GM23338 (cell line): ENCODE results near the gene CRACR2B. TPM values are rescaled to one million over a fixed set of nuclear protein-coding genes. Genes with fewer than 3 reads are reported as not detected.

Experiments
- ATAC-seq: fragments of 200-7000 bp; cut with Tn5 transposase; 3 replicates; pipeline ENCODE4 v1.9.1; 2020
- DNase-seq: peaks from one replicate; pipeline ENCODE4 v3.0.0-alpha.2; 2015; ENCODE audit warnings: low spot score
- H2AFZ ChIP-seq: fragments of 200-600 bp; sonication (generic); 2 replicates; pipeline ENCODE4 v1.8.0; 2016; ENCODE audit warnings: antibody characterized with exemption, mild to moderate bottlenecking, moderate library complexity
- H3F3A ChIP-seq: fragments of 200-600 bp; sonication (generic); replicated peaks from 2 replicates; pipeline ENCODE4 v1.8.0; 2017; ENCODE audit warnings: antibody characterized with exemption, mixed run types, low read depth
- H3K27ac ChIP-seq: fragments of 200-600 bp; sonication (generic); 2 replicates; pipeline ENCODE4 v1.6.1; 2016; ENCODE audit warnings: low read depth
- H3K27me3 ChIP-seq: fragments of 200-600 bp; sonication (generic); 2 replicates; pipeline ENCODE4 v1.8.0; 2016; ENCODE audit warnings: mild to moderate bottlenecking, mixed run types, moderate library complexity; ENCODE audit not compliant: insufficient read depth
- H3K36me3 ChIP-seq: fragments of 200-600 bp; sonication (generic); 2 replicates; pipeline ENCODE4 v1.8.0; 2016; ENCODE audit warnings: mild to moderate bottlenecking; ENCODE audit not compliant: insufficient read depth
- H3K4me1 ChIP-seq: fragments of 200-600 bp; sonication (generic); 2 replicates; pipeline ENCODE4 v1.8.0; 2016; ENCODE audit warnings: mild to moderate bottlenecking, moderate library complexity; ENCODE audit not compliant: insufficient read depth
- H3K4me2 ChIP-seq: fragments of 200-600 bp; sonication (generic); 2 replicates; pipeline ENCODE4 v1.7.1; 2017; ENCODE audit warnings: mixed run types
- H3K4me3 ChIP-seq: fragments of 200-600 bp; sonication (generic); 2 replicates; pipeline ENCODE4 v1.6.1; 2016; ENCODE audit warnings: mixed run types
- H3K79me2 ChIP-seq: fragments of 200-600 bp; sonication (generic); replicated peaks from 2 replicates; pipeline ENCODE4 v1.8.0; 2017; ENCODE audit warnings: mild to moderate bottlenecking; ENCODE audit not compliant: insufficient read depth
- H3K9me2 ChIP-seq: fragments of 200-600 bp; sonication (generic); 2 replicates; pipeline ENCODE4 v1.8.0; 2017; ENCODE audit not compliant: insufficient read depth
- H4K20me1 ChIP-seq: fragments of 200-600 bp; sonication (generic); replicated peaks from 2 replicates; pipeline ENCODE4 v1.8.0; 2017; ENCODE audit warnings: mild to moderate bottlenecking; ENCODE audit not compliant: insufficient read depth
- H3K27ac Mint-ChIP-seq: 2 replicates; pipeline ENCODE4 v1.8.0; 2020; ENCODE audit warnings: inconsistent platforms, mild to moderate bottlenecking, moderate library complexity, mixed read lengths
- H3K27me3 Mint-ChIP-seq: 3 replicates; pipeline ENCODE4 v1.8.0; 2022; ENCODE audit warnings: low read depth, mild to moderate bottlenecking, moderate library complexity, mixed read lengths, inconsistent platforms; ENCODE audit not compliant: insufficient read depth, poor library complexity
- H3K36me3 Mint-ChIP-seq: 3 replicates; pipeline ENCODE4 v1.8.0; 2021; ENCODE audit warnings: low read depth, mild to moderate bottlenecking, inconsistent platforms, moderate library complexity, mixed read lengths
- H3K4me1 Mint-ChIP-seq: 3 replicates; pipeline ENCODE4 v1.8.0; 2020; ENCODE audit warnings: mild to moderate bottlenecking, inconsistent platforms, mixed read lengths
- H3K4me3 Mint-ChIP-seq: 3 replicates; pipeline ENCODE4 v1.8.0; 2021; ENCODE audit warnings: moderate library complexity, mild to moderate bottlenecking, inconsistent platforms, mixed read lengths
- H3K9me3 Mint-ChIP-seq: 3 replicates; pipeline ENCODE4 v1.8.0; 2020; ENCODE audit warnings: moderate library complexity, mild to moderate bottlenecking, inconsistent platforms, mixed read lengths
- CREB1 ChIP-seq: fragments of 250-450 bp; sonication (Bioruptor Pico); IDR thresholded peaks from 2 replicates; pipeline ENCODE4 v1.5.0; 2020; ENCODE audit warnings: low read depth, mild to moderate bottlenecking, moderate library complexity
- CTCF ChIP-seq, 2 experiments: fragments of 200-600 bp in 1 of 2; sonication (generic) in 1 of 2; conservative IDR thresholded peaks; 2 replicates each; pipeline versions ENCODE4 v1.5.1 to v1.6.1; 2016 to 2017; ENCODE audit warnings: antibody characterized with exemption in 2 of 2, low read depth in 2 of 2, mild to moderate bottlenecking in 2 of 2, moderate library complexity in 1 of 2
- EZH2 ChIP-seq: fragments of 200-600 bp; sonication (generic); IDR thresholded peaks from one replicate; pipeline ENCODE4 v1.8.0; 2017; ENCODE audit warnings: antibody characterized with exemption, mild to moderate bottlenecking, low read depth; ENCODE audit not compliant: unreplicated experiment
- EZH2phosphoT487 ChIP-seq: fragments of 200-600 bp; sonication (generic); IDR thresholded peaks from one replicate; pipeline ENCODE4 v1.8.1; 2018; ENCODE audit warnings: antibody characterized with exemption; ENCODE audit not compliant: unreplicated experiment
- JUNB ChIP-seq: IDR thresholded peaks from one replicate; pipeline ENCODE4 v1.6.1; 2016; ENCODE audit warnings: antibody characterized with exemption; ENCODE audit not compliant: unreplicated experiment
- NANOG ChIP-seq: IDR thresholded peaks from 2 replicates; pipeline ENCODE4 v1.6.1; 2016; ENCODE audit warnings: antibody characterized with exemption, borderline replicate concordance
- POLR2AphosphoS5 ChIP-seq: IDR thresholded peaks from 2 replicates; pipeline ENCODE4 v1.6.1; 2016; ENCODE audit warnings: antibody characterized with exemption, low read depth
- REST ChIP-seq: IDR thresholded peaks from one replicate; pipeline ENCODE4 v1.6.1; 2018; ENCODE audit warnings: antibody characterized with exemption; ENCODE audit not compliant: unreplicated experiment
- ZNF114 ChIP-seq: fragments of 250-450 bp; sonication (Bioruptor Pico); IDR thresholded peaks from 2 replicates; pipeline ENCODE4 v1.5.0; 2020; ENCODE audit warnings: mild to moderate bottlenecking, moderate library complexity
- ZNF462 ChIP-seq: fragments of 250-450 bp; sonication (Bioruptor Pico); IDR thresholded peaks from 2 replicates; pipeline ENCODE4 v1.5.0; 2020; ENCODE audit warnings: mild to moderate bottlenecking, moderate library complexity
- polyA plus RNA-seq: library from polyadenylated mRNA; unstranded; fragments of >200 nt; fragmentation: Nextera tagmentation; extraction: Ambion mirVana; gene quantifications from 2 replicates; pipeline ENCODE4 v1.2.1, GENCODE V29; 2016
- total RNA-seq: library from RNA; depleted of rRNA; stranded (reverse); fragments of >200 nt; shearing (Covaris generic); gene quantifications from 2 replicates; pipeline ENCODE4 v1.2.3, GENCODE V29; 2014

Gene CRACR2B
- total and polyA plus RNA-seq, 2 experiments from 2014 or later: 55.9 to 64.1 TPM

GRCh38 chr11:871472-871871, 43.8 kb downstream of the CRACR2B start:
- Mint-ChIP-seq H3K4me1 (peaks cover 4% of the 10 kb centered on the region), H3K9me3 (no peaks in the 10 kb centered on the region), H3K27me3 (peaks cover 34% of the 10 kb centered on the region), H3K4me3 (no peak overlapping the region), H3K36me3 (peaks cover 18% of the 10 kb centered on the region), H3K27ac (no peak overlapping the region)
- H3K79me2 ChIP-seq: no peaks in the 10 kb centered on the region
- H3K4me1 ChIP-seq: no peaks in the 10 kb centered on the region; the same call in 1 of the 2 replicates
- no peaks in the 10 kb centered on the region for H3K27me3 ChIP-seq
- H3K4me3 ChIP-seq: no peak overlapping the region
- H4K20me1 ChIP-seq: peaks cover 10% of the 10 kb centered on the region
- ATAC-seq (no peak), DNase-seq (no peak)
- TF ChIP-seq CREB1: no peak
- no peak for TF ChIP-seq ZNF114 (CRISPR knock-in tag)
- no peak overlapping the region for H3K27ac ChIP-seq
- H3K4me2 ChIP-seq: no peak overlapping the region
- no peaks in the 10 kb centered on the region for H3K9me2 ChIP-seq
- no peak overlapping the region for H2AFZ ChIP-seq
- H3F3A ChIP-seq: peaks cover 19% of the 10 kb centered on the region
- no peaks in the 10 kb centered on the region for H3K36me3 ChIP-seq

- Histone ChIP-seq H3K36me3 (no peaks in the 10 kb centered on the region), H3K4me2 (no peak overlapping the region)
- no peaks in the 10 kb centered on the region for H3K9me3 Mint-ChIP-seq
Measured at GRCh38 chr11:872799-873198, 45.1 kb downstream of the CRACR2B start.

More at GRCh38 chr11:872799-873198, 45.1 kb downstream of the CRACR2B start:
- no peaks in the 10 kb centered on the region for H3K79me2 ChIP-seq
- no peak overlapping the region for H3K4me3 ChIP-seq
- Mint-ChIP-seq H3K4me1 (peaks cover 4% of the 10 kb centered on the region), H3K4me3 (no peak overlapping the region), H3K27ac (no peak overlapping the region), H3K27me3 (peaks cover 31% of the 10 kb centered on the region), H3K36me3 (peaks cover 20% of the 10 kb centered on the region)
- no peak overlapping the region for H2AFZ ChIP-seq
- peaks cover 15% of the 10 kb centered on the region for H3F3A ChIP-seq
- ATAC-seq (no peak), DNase-seq (no peak)
- H3K27ac ChIP-seq: no peak overlapping the region
- TF ChIP-seq ZNF462 (CRISPR knock-in tag) (no peak), EZH2phosphoT487 (no peak), ZNF114 (CRISPR knock-in tag) (no peak), EZH2 (no peak), NANOG (no peak), REST (no peak), CTCF (conservative IDR thresholded peaks at IDR 0.05; ENCODE audit: low read depth in 2 of 2) (no peak), CREB1 (no peak), JUNB (no peak), POLR2AphosphoS5 (no peak)
- no peaks in the 10 kb centered on the region for H3K9me2 ChIP-seq
- H4K20me1 ChIP-seq: peaks cover 8% of the 10 kb centered on the region
- H3K4me1 ChIP-seq: no peaks in the 10 kb centered on the region
- no peaks in the 10 kb centered on the region for H3K27me3 ChIP-seq
